H1 (cell line): ENCODE measurements around the gene PCNP. TPM values are rescaled to one million over a fixed set of nuclear protein-coding genes. Genes with fewer than 3 reads are reported as not detected.

Experiments
- CTCF ChIA-PET: fragments of 300-600 bp; sonication (Branson Sonifier 250); formaldehyde crosslinking; loops from one replicate; lab custom pipeline; 2021; ENCODE audit not compliant: partially characterized antibody; lab: Charles Lee
- POLR2A ChIA-PET: fragments of 300-600 bp; sonication (Branson Sonifier 250); formaldehyde crosslinking; loops from one replicate; lab custom pipeline; 2021; ENCODE audit warnings: inconsistent platforms; ENCODE audit not compliant: partially characterized antibody; lab: Charles Lee
- DNase-seq, 2 experiments: peaks; one replicate each; pipeline versions ENCODE4 v3.0.0 to v3.0.0-alpha.2; 2010 to 2022; ENCODE audit warnings: low spot score in 2 of 2, low read depth in 1 of 2, mixed read lengths in 1 of 2
- FAIRE-seq: peaks from 2 replicates; lab custom pipeline; 2011; peaks lifted over from hg19 to GRCh38; lab: Jason Lieb, UNC
- H2AFZ ChIP-seq: 2 replicates; pipeline ENCODE4 v1.8.1; 2012; ENCODE audit warnings: low read length, inconsistent platforms
- H2AK5ac ChIP-seq: 2 replicates; pipeline ENCODE4 v1.6.1; 2013; ENCODE audit warnings: low read depth, low read length
- H2BK120ac ChIP-seq: replicated peaks from 2 replicates; pipeline ENCODE3; 2013; ENCODE audit warnings: low read depth, low read length, inconsistent platforms
- H2BK12ac ChIP-seq: 2 replicates; pipeline ENCODE4 v1.6.1; 2013; ENCODE audit warnings: low read depth, low read length
- H2BK15ac ChIP-seq: 2 replicates; pipeline ENCODE4 v1.6.1; 2013; ENCODE audit warnings: low read length
- H2BK20ac ChIP-seq: 2 replicates; pipeline ENCODE4 v1.6.1; 2013; ENCODE audit warnings: low read length
- H2BK5ac ChIP-seq: 2 replicates; pipeline ENCODE4 v1.6.1; 2013; ENCODE audit warnings: low read depth, low read length
- H3K14ac ChIP-seq: 2 replicates; pipeline ENCODE4 v1.6.1; 2013; ENCODE audit warnings: inconsistent platforms; ENCODE audit not compliant: insufficient read length
- H3K18ac ChIP-seq: 2 replicates; pipeline ENCODE4 v1.6.1; 2013; ENCODE audit warnings: low read length; ENCODE audit errors: extremely low read depth
- H3K23ac ChIP-seq: 2 replicates; pipeline ENCODE4 v1.6.1; 2013; ENCODE audit warnings: inconsistent platforms; ENCODE audit not compliant: insufficient read length
- H3K23me2 ChIP-seq: 2 replicates; pipeline ENCODE4 v1.6.1; 2013; ENCODE audit warnings: low read depth, low read length
- H3K27ac ChIP-seq: 2 replicates; pipeline ENCODE4 v1.6.1; 2011; ENCODE audit warnings: low read depth, low read length, inconsistent platforms
- H3K27me3 ChIP-seq, 4 experiments: replicated peaks in 1 of 4; 1 replicate in 1 of 4; 2 replicates in 3 of 4; pipeline versions ENCODE4 v1.6.1 to v1.8.1; 2011 to 2013; ENCODE audit warnings: low read length in 3 of 4, mild to moderate bottlenecking in 3 of 4, inconsistent platforms in 2 of 4, mixed read lengths in 2 of 4, moderate library complexity in 1 of 4; ENCODE audit not compliant: control insufficient read depth in 3 of 4, insufficient read depth in 3 of 4; ENCODE audit errors: extremely low read depth in 1 of 4
- H3K36me3 ChIP-seq, 4 experiments: 2 replicates each; pipeline versions ENCODE4 v1.6.1 to v1.8.1; 2011 to 2013; ENCODE audit warnings: mild to moderate bottlenecking in 4 of 4, low read length in 3 of 4, moderate library complexity in 2 of 4, control low read depth in 1 of 4, inconsistent platforms in 1 of 4; ENCODE audit not compliant: insufficient read depth in 4 of 4, control insufficient read depth in 2 of 4
- H3K4ac ChIP-seq: replicated peaks from 2 replicates; pipeline ENCODE3; 2013; ENCODE audit warnings: low read length, low read depth, mixed read lengths, inconsistent platforms; ENCODE audit not compliant: insufficient read length
- H3K4me1 ChIP-seq, 4 experiments: replicated peaks in 1 of 4; 1 replicate in 1 of 4; 2 replicates in 3 of 4; pipeline versions ENCODE4 v1.6.1 to v1.8.1; 2011 to 2013; ENCODE audit warnings: low read length in 3 of 4, inconsistent platforms in 2 of 4, mixed read lengths in 1 of 4; ENCODE audit not compliant: insufficient read depth in 4 of 4, control insufficient read depth in 3 of 4
- H3K4me2 ChIP-seq, 2 experiments: 2 replicates each; pipeline versions ENCODE4 v1.6.1 to v1.8.1; 2011 to 2013; ENCODE audit warnings: low read depth in 2 of 2, low read length in 2 of 2, control low read depth in 1 of 2, inconsistent platforms in 1 of 2, mild to moderate bottlenecking in 1 of 2; ENCODE audit not compliant: insufficient read depth in 1 of 2
- H3K4me3 ChIP-seq, 4 experiments: fragments of 200-600, 300-600 bp in 1 of 4; sonication (generic), shearing (Covaris generic), sonication (Bioruptor Twin) in 1 of 4; 2 replicates each; pipeline versions ENCODE4 v1.5.1 to v1.8.1; 2011 to 2016; ENCODE audit warnings: low read length in 4 of 4, low read depth in 3 of 4, control low read depth in 2 of 4, inconsistent platforms in 2 of 4, mild to moderate bottlenecking in 2 of 4, mixed read lengths in 1 of 4, moderate library complexity in 1 of 4; ENCODE audit not compliant: insufficient read depth in 2 of 4; ENCODE audit errors: extremely low read depth in 1 of 4
- H3K56ac ChIP-seq: replicated peaks from 2 replicates; pipeline ENCODE3; 2013; ENCODE audit warnings: low read depth, mild to moderate bottlenecking, mixed read lengths, low read length, inconsistent platforms; ENCODE audit not compliant: insufficient read length
- H3K79me1 ChIP-seq: 2 replicates; pipeline ENCODE4 v1.6.1; 2013; ENCODE audit warnings: low read depth, low read length, control low read depth
- H3K79me2 ChIP-seq, 2 experiments: 2 replicates each; pipeline versions ENCODE4 v1.6.1 to v1.8.1; 2012 to 2013; ENCODE audit warnings: low read length in 2 of 2, mild to moderate bottlenecking in 2 of 2, inconsistent platforms in 1 of 2; ENCODE audit not compliant: insufficient read depth in 2 of 2, control insufficient read depth in 1 of 2
- H3K9ac ChIP-seq, 4 experiments: replicated peaks in 1 of 4; 1 replicate in 1 of 4; 2 replicates in 3 of 4; pipeline versions ENCODE4 v1.6.1 to v1.8.1; 2011 to 2013; ENCODE audit warnings: low read depth in 3 of 4, low read length in 3 of 4, control low read depth in 2 of 4, mild to moderate bottlenecking in 2 of 4, moderate library complexity in 2 of 4, inconsistent platforms in 1 of 4; ENCODE audit errors: extremely low read depth in 1 of 4
- H3K9me3 ChIP-seq, 2 experiments: 2 replicates each; pipeline versions ENCODE4 v1.6.1 to v1.8.1; 2012 to 2013; ENCODE audit warnings: mild to moderate bottlenecking in 2 of 2, moderate library complexity in 2 of 2, control low read depth in 1 of 2, inconsistent platforms in 1 of 2, low read depth in 1 of 2, low read length in 1 of 2, mixed read lengths in 1 of 2; ENCODE audit not compliant: insufficient read depth in 2 of 2
- H4K20me1 ChIP-seq, 2 experiments: replicated peaks in 1 of 2; 2 replicates each; pipeline versions ENCODE3 to v1.8.1; 2011 to 2013; ENCODE audit warnings: inconsistent platforms in 2 of 2, low read length in 2 of 2, mild to moderate bottlenecking in 1 of 2; ENCODE audit not compliant: insufficient read depth in 2 of 2, control insufficient read depth in 1 of 2
- H4K5ac ChIP-seq: 2 replicates; pipeline ENCODE4 v1.6.1; 2013; ENCODE audit warnings: low read length, low read depth, mixed read lengths, inconsistent platforms; ENCODE audit not compliant: insufficient read length
- H4K8ac ChIP-seq: 2 replicates; pipeline ENCODE4 v1.8.0; 2013; ENCODE audit warnings: mild to moderate bottlenecking, moderate library complexity, low read length, inconsistent platforms; ENCODE audit not compliant: insufficient read depth; ENCODE audit errors: extremely low read depth
- H4K91ac ChIP-seq: replicated peaks from 2 replicates; pipeline ENCODE3; 2013; ENCODE audit warnings: low read length, mixed read lengths, inconsistent platforms; ENCODE audit not compliant: insufficient read length
- ASH2L ChIP-seq: fragments of 200-600, 300-600 bp; sonication (generic); IDR thresholded peaks from one replicate; pipeline ENCODE4 v1.7.1; 2017; ENCODE audit warnings: low read length
- BCL11A ChIP-seq, 2 experiments: IDR thresholded peaks; one replicate each; pipeline ENCODE4 v1.6.1; 2011; ENCODE audit warnings: low read depth in 2 of 2, low read length in 2 of 2, mild to moderate bottlenecking in 2 of 2
- CBX5 ChIP-seq: fragments of 300-800, 300-1000 bp; sonication (generic); IDR thresholded peaks from 2 replicates; pipeline ENCODE4 v1.7.1; 2016; ENCODE audit warnings: antibody characterized with exemption, low read length, low read depth
- EGR1 ChIP-seq: IDR thresholded peaks from 2 replicates; pipeline ENCODE4 v1.6.1; 2011; ENCODE audit warnings: low read depth, low read length, borderline replicate concordance
- EP300 ChIP-seq, 2 experiments: IDR thresholded peaks; 1 replicate in 1 of 2; 2 replicates in 1 of 2; pipeline ENCODE4 v1.6.1; 2011 to 2012; ENCODE audit warnings: low read depth in 2 of 2, low read length in 2 of 2, mild to moderate bottlenecking in 2 of 2, borderline replicate concordance in 1 of 2, inconsistent platforms in 1 of 2, moderate library complexity in 1 of 2
- GABPA ChIP-seq: IDR thresholded peaks from 2 replicates; pipeline ENCODE4 v1.6.1; 2011; ENCODE audit warnings: mild to moderate bottlenecking, low read length, moderate library complexity, borderline replicate concordance; ENCODE audit not compliant: insufficient read depth
- HDAC2 ChIP-seq, 2 experiments: fragments of 300-600 bp in 1 of 2; sonication (generic) in 1 of 2; IDR thresholded peaks; 2 replicates each; pipeline ENCODE4 v1.6.1; 2011 to 2012; ENCODE audit warnings: low read depth in 2 of 2, low read length in 2 of 2, mild to moderate bottlenecking in 2 of 2, moderate library complexity in 2 of 2, borderline replicate concordance in 1 of 2, inconsistent platforms in 1 of 2
- JUND ChIP-seq: IDR thresholded peaks from 2 replicates; pipeline ENCODE4 v1.6.1; 2011; ENCODE audit warnings: mild to moderate bottlenecking, improper control_type of control experiment, low read length
- KDM4A ChIP-seq: IDR thresholded peaks from one replicate; pipeline ENCODE4 v1.7.1; 2012; ENCODE audit warnings: low read depth, mild to moderate bottlenecking, moderate library complexity, low read length, inconsistent platforms; ENCODE audit not compliant: severe bottlenecking
- MAFK ChIP-seq: IDR thresholded peaks from 2 replicates; pipeline ENCODE4 v1.6.1; 2012; ENCODE audit warnings: low read depth, mild to moderate bottlenecking, improper control_type of control experiment, low read length
- NANOG ChIP-seq: IDR thresholded peaks from 2 replicates; pipeline ENCODE4 v1.6.1; 2011; ENCODE audit warnings: low read length, low read depth, mild to moderate bottlenecking, inconsistent platforms; ENCODE audit not compliant: insufficient read depth, poor library complexity, severe bottlenecking
- NRF1 ChIP-seq: IDR thresholded peaks from 2 replicates; pipeline ENCODE4 v1.6.1; 2011; ENCODE audit warnings: mild to moderate bottlenecking, low read depth, low read length, improper control_type of control experiment
- SAP30 ChIP-seq: fragments of 300-600 bp; sonication (generic); IDR thresholded peaks from 2 replicates; pipeline ENCODE4 v1.7.1; 2012; ENCODE audit warnings: low read length, moderate library complexity, mild to moderate bottlenecking, inconsistent platforms; ENCODE audit not compliant: insufficient read depth, insufficient replicate concordance
- SIX5 ChIP-seq: IDR thresholded peaks from 2 replicates; pipeline ENCODE4 v1.6.1; 2011; ENCODE audit warnings: mild to moderate bottlenecking, low read depth, low read length
- WGBS, 2 experiments: shearing (Covaris generic) in 1 of 2; methylation state at CpG; one replicate each; pipeline versions ENCODE4 v1.1.6 to v1.1.7; 2013 to 2015; ENCODE audit warnings: low lambda C conversion rate in 2 of 2, mixed read lengths in 2 of 2, inconsistent platforms in 1 of 2, low coverage in 1 of 2, missing lambda C conversion rate in 1 of 2; ENCODE audit not compliant: insufficient replicate concordance in 2 of 2, insufficient coverage in 1 of 2, insufficient read length in 1 of 2; ENCODE audit errors: extremely low coverage in 1 of 2, missing lambda C conversion rate in 1 of 2; 5-methylcytosine and 5-hydroxymethylcytosine counted together
- polyA plus RNA-seq, 7 experiments: library from polyadenylated mRNA; depleted of rRNA in 3 of 7; stranded (reverse) in 5 of 7; unstranded in 2 of 7; fragments of >200 nt in 5 of 7; fragments of 200-250 nt in 2 of 7; gene quantifications; 1 replicate in 5 of 7; 2 replicates in 1 of 7; 4 replicates in 1 of 7; pipeline versions ENCODE4 v1.2.1 to v1.2.3, GENCODE V29; 2011 to 2013; ENCODE audit warnings: missing spikeins in 2 of 7, mixed read lengths in 2 of 7
- total RNA-seq: library from RNA; stranded (reverse); fragmentation: NEBNext Ultra II Directional; extraction: Animal tissue kit (Norgen Biotek cat#: 25700); gene quantifications from 2 replicates; pipeline ENCODE4 v1.2.1, GENCODE V29; 2021

PCNP gene
- total and polyA plus RNA-seq, 2 of the 8 experiments (the other 6 are each of a cell fraction or from before 2014, with no cell fraction given), result 29.1 to 192 TPM

- no peak overlapping the region for H2AFZ ChIP-seq
- no peak overlapping the region for H2BK120ac ChIP-seq
- CTCF ChIA-PET, result interaction anchor here (2.3 kb wide), 1 partner anchor 15 kb away, joined by 10 read pairs; no protein-coding TSS in a partner anchor
- no peak overlapping the region for H3K23ac ChIP-seq
- H3K56ac ChIP-seq, result no peak overlapping the region
- 94% methylated on average over 1 of the region's 1 CpG; no CpG with 5 or more reads in 1 of the 2 experiments for WGBS, 2 experiments
- H4K91ac ChIP-seq, result no peak overlapping the region
- H3K27me3 ChIP-seq, result no peaks in the 10 kb centered on the region
- H2BK15ac ChIP-seq, result no peak overlapping the region
- H3K4me1 ChIP-seq, result peaks cover 0 to 4% (median 0%) of the 10 kb centered on the region in 4 experiments; a peak in 4 of 7 replicates
- H3K27ac ChIP-seq, result no peak overlapping the region
- H2BK12ac ChIP-seq, result no peak overlapping the region
- H3K9me3 ChIP-seq, result no peaks in the 10 kb centered on the region
- no peak overlapping the region for H3K9ac ChIP-seq
- no peak overlapping the region for H4K8ac ChIP-seq
- H3K36me3 ChIP-seq, result no peaks in the 10 kb centered on the region
- H3K4me2 ChIP-seq, result no peak overlapping the region
- H3K23me2 ChIP-seq, result no peaks in the 10 kb centered on the region
- H2BK20ac ChIP-seq, result no peak overlapping the region
- FAIRE-seq, result no peak
- no peak overlapping the region for H3K4me3 ChIP-seq
- H2BK5ac ChIP-seq, result no peak overlapping the region
- H3K79me2 ChIP-seq, result no peaks in the 10 kb centered on the region
- no peak overlapping the region for H3K18ac ChIP-seq
- no peaks in the 10 kb centered on the region for H4K20me1 ChIP-seq
- H3K79me1 ChIP-seq, result no peaks in the 10 kb centered on the region
- no peak overlapping the region for H3K14ac ChIP-seq
- no peak overlapping the region for H3K4ac ChIP-seq
- no peak overlapping the region for H2AK5ac ChIP-seq
- POLR2A ChIA-PET, result interaction anchor here (0.5 kb wide), 1 partner anchor 882 kb away, joined by 3 read pairs; no protein-coding TSS in a partner anchor
- DNase-seq, result no peak
- H4K5ac ChIP-seq, result no peak overlapping the region
- TF ChIP-seq SIX5, result no peak
- no peak for TF ChIP-seq NANOG
- TF ChIP-seq SAP30, result no peak
- TF ChIP-seq ASH2L, result no peak
- TF ChIP-seq MAFK, result no peak
- no peak for TF ChIP-seq JUND
- no peak for TF ChIP-seq CBX5
- no peak for TF ChIP-seq NRF1
- TF ChIP-seq EGR1, result no peak
- TF ChIP-seq HDAC2 (IDR thresholded peaks at IDR 0.05; ENCODE audit: borderline replicate concordance in 1 of 2, low read depth in 2 of 2, low read length in 2 of 2), result no peak
- TF ChIP-seq EP300 (IDR thresholded peaks at IDR 0.05; ENCODE audit: borderline replicate concordance in 1 of 2, low read depth in 2 of 2, low read length in 2 of 2), result no peak
- TF ChIP-seq BCL11A (IDR thresholded peaks at IDR 0.05; ENCODE audit: low read depth in 2 of 2, low read length in 2 of 2), result no peak
- TF ChIP-seq KDM4A, result no peak
- no peak for TF ChIP-seq GABPA
Measured at GRCh38 chr3:101623656-101624055, 49.7 kb downstream of the PCNP start.
